WI38 (cell line): ENCODE data around the gene GNAI1.

Source experiments
- H3K4me3 ChIP-seq: 2 replicates; pipeline ENCODE4 v1.5.1; 2011; ENCODE audit warnings: low read depth, mild to moderate bottlenecking, control low read depth, low read length
- CTCF ChIP-seq: IDR thresholded peaks from 2 replicates; pipeline ENCODE4 v1.5.1; 2012; ENCODE audit warnings: low read depth, mild to moderate bottlenecking, control low read depth, low read length

GNAI1 gene

DNA sequence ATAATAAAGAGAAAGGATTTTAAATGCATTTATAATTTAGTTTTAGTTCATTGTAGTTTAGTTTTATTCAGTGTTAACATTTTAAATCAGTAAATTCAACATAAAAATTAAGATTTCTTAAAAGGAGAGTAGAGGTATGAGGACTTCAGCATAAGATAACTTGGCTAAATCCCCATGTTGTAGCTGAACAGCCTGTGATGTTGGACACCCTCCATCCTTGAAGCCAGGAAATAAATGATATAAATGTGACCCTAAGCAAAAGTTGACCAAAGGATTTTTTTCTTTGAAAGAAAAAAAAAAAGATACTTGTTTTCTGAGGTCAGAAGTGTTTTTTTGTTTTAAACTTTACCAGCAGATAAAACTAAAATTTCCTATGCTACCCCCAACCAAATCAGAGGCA is 48.7 kb downstream of the GNAI1 start:
- TF ChIP-seq CTCF = no peak
- H3K4me3 ChIP-seq = no peak overlapping the region

GRCh38 chr7:80183900-80184685 is 49.5 kb downstream of the GNAI1 start:
- no peak for TF ChIP-seq CTCF
- H3K4me3 ChIP-seq = no peak overlapping the region

DNA sequence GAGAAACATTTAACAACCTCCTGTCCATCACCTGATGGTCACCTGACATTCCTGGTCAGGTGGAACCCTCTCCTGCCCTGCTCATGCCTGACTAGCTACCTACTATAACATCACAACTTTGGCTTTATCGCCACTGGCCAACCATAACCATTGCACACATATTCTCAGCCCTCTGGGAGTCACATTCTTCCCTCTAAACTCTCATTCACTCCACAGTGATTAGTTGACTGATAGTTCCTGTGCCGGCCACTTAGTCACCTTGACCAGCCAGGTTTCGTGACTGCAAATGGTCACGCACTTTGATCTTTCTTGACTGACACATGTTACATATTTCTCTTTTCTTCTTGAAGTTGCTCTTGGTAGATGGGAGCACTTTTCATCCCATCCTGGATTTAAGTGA is 50.1 kb downstream of the GNAI1 start:
- H3K4me3 ChIP-seq = no peak overlapping the region
- no peak for TF ChIP-seq CTCF

DNA sequence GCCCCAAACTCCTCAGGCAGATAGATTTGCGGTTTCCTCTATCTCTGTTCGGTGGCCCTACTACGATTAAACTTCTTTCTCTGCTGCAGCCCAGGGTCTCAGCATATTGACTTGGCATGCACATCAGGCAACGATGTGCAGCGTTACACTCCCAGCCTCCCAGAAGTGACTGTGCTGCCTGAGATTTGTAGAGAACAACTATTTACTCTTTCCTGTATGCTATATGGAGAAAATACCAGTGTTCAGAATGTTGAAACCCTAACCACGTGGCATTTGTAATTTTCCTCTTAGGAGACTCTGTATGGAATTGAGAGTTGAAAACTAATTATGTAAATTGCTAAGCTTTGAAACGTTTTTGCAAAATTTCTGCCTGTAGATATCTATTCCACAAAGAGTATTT is 50.9 kb downstream of the GNAI1 start:
- TF ChIP-seq CTCF = no peak

DNA sequence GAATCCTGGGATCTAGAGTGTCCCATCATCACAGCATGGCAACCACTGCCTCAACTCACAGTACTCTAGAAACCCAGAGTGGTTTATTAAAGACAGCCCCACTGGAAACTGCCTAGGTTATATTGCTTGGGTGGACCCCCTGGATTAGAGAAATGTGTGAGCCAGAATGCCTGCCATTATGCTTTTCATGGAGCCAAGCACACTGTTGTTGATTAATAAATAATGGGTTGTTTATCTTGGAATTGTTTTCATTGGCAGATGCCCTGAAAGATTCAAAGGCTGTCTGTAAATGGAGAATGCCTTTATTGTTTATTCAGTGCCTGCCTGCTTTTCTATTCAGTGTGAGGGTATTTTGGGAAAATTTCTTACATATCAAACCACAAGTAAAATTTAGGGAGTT is 52.1 kb downstream of the GNAI1 start:
- no peak for TF ChIP-seq CTCF
- H3K4me3 ChIP-seq = no peak overlapping the region

More for the DNA sequence above, 50.9 kb downstream of the GNAI1 start:
- H3K4me3 ChIP-seq = no peak overlapping the region

DNA sequence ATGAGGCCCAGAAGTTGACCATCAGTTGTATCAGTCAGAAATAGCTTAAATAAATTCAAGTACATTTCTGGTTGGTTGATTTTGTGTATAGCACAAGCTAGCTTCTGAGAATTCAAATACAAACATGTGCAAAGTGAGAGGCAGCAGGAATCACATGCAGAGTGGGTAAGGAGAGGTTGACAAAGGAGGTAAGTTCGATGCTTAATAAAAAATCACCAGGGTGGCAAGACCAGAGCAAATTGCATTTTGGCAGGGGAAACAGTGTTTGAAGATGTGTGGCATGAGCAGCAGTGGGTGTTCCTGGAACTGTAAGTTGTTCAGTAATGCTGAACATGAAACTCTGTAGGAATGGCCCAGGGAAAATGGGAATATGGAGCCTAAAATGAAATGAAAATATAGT is 52.6 kb downstream of the GNAI1 start:
- no peak overlapping the region for H3K4me3 ChIP-seq
- no peak for TF ChIP-seq CTCF

DNA sequence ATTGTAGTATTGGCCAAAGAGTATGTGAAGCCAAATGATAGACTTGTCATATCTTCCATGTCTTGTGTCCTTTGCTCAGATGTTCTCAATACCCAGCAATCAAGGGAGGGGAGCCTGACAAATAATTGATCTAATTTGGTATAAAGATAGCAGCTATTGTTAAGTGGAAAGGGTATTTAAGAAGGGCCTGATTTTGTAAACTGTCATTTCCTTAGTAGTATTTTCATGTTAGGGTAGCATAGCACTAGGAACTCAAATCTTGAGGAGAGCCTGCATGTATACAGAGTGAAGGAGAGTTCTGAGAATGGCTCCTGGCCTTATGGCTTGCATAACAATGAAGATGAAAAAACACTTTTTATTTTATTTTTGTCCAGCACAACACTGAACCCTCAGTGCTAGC is 53.1 kb downstream of the GNAI1 start:
- H3K4me3 ChIP-seq = no peak overlapping the region

More for the DNA sequence above, 53.1 kb downstream of the GNAI1 start:
- no peak for TF ChIP-seq CTCF
